ENCODE results near the gene FAM24A.
"Not testable (repeated sequence)": the region's sequence is repeated elsewhere in the genome, so short reads cannot be mapped to it uniquely, and the experiment has no call there.

The FAM24A gene

GRCh38 chr10:122910310-122910709 lies at the start of gene FAM24A:
TSS of gene FAM24A (plus strand) at chr10:122910610. CDS start at chr10:122911635, 1,025 bp downstream.
- DNase-seq, result no peak

GRCh38 chr10:122861711-122862161 lies 48.7 kb upstream of the FAM24A start:
- DNase-seq, result no peak

- no peak for DNase-seq
Observed at GRCh38 chr10:122863216-122864193, 46.9 kb upstream of the FAM24A start.

GRCh38 chr10:122864194-122864592 lies 46.2 kb upstream of the FAM24A start:
- no peak for DNase-seq

GRCh38 chr10:122864901-122865300 lies 45.5 kb upstream of the FAM24A start:
- no peak for DNase-seq

- DNase-seq, result not testable (repeated sequence)
Observed at GRCh38 chr10:122866757-122867482, 43.5 kb upstream of the FAM24A start.

GRCh38 chr10:122868768-122869167 lies 41.6 kb upstream of the FAM24A start:
- DNase-seq, result not testable (repeated sequence)

- DNase-seq, result not testable (repeated sequence)
Observed at GRCh38 chr10:122871947-122872346, 38.5 kb upstream of the FAM24A start.

- no peak for DNase-seq
Observed at GRCh38 chr10:122875843-122876466, 34.5 kb upstream of the FAM24A start.

GRCh38 chr10:122876467-122876855 lies 33.9 kb upstream of the FAM24A start:
- DNase-seq, result no peak

- no peak for DNase-seq
Observed at GRCh38 chr10:122877264-122877663, 33.1 kb upstream of the FAM24A start.

GRCh38 chr10:122878799-122879338 lies 31.5 kb upstream of the FAM24A start:
- DNase-seq, result no peak

- peak; percentile 84 for DNase-seq
Observed at GRCh38 chr10:122879339-122880273, 30.8 kb upstream of the FAM24A start, which contains the start of gene FAM24B. TSS of gene FAM24B (minus strand) at chr10:122879581. CDS start at chr10:122850515, 29,066 bp downstream.

- DNase-seq, result no peak
Observed at GRCh38 chr10:122882766-122883165, 27.6 kb upstream of the FAM24A start.

GRCh38 chr10:122884166-122884565 lies 26.2 kb upstream of the FAM24A start:
- no peak for DNase-seq

GRCh38 chr10:122894261-122894944 lies 16.0 kb upstream of the FAM24A start:
- DNase-seq, result no peak

- DNase-seq, result not testable (repeated sequence)
Observed at GRCh38 chr10:122903861-122904260, 6.5 kb upstream of the FAM24A start.

GRCh38 chr10:122911889-122912484 lies 1.6 kb downstream of the FAM24A start:
- DNase-seq, result no peak

- no peak for DNase-seq
Observed at GRCh38 chr10:122915700-122916099, 5.3 kb downstream of the FAM24A start.

GRCh38 chr10:122930140-122930539 lies 19.7 kb downstream of the FAM24A start:
- no peak for DNase-seq

Measured in NCI-H526 treated with DMSO at 0.1 percent for 48 hours (cell line).